Erythroblast (primary cell): ENCODE results near the gene GRIP1.

Experiments
- GATA1 ChIP-seq: IDR thresholded peaks from 2 replicates; pipeline ENCODE4 v1.6.1; 2011; ENCODE audit warnings: low read depth, mild to moderate bottlenecking, control low read depth, low read length, moderate library complexity
- POLR2A ChIP-seq: IDR thresholded peaks from 2 replicates; pipeline ENCODE4 v1.6.1; 2011; ENCODE audit warnings: mild to moderate bottlenecking, low read length

- TF ChIP-seq POLR2A (no peak), GATA1 (no peak)
These were observed 14.8 kb downstream of the GRIP1 start for GRCh38 chr12:66664076-66664475.
